GM23248 (cell line): ENCODE results near the gene QSOX2.

Experiments
- EZH2 ChIP-seq: fragments of 200-600 bp; sonication (generic); IDR thresholded peaks from 2 replicates; pipeline ENCODE4 v1.6.1; 2018; ENCODE audit warnings: antibody characterized with exemption, mild to moderate bottlenecking; ENCODE audit not compliant: insufficient read depth, poor library complexity, severe bottlenecking
- EZH2phosphoT487 ChIP-seq: fragments of 200-600 bp; sonication (generic); IDR thresholded peaks from 2 replicates; pipeline ENCODE4 v1.6.1; 2018; ENCODE audit warnings: antibody characterized with exemption, moderate library complexity, mild to moderate bottlenecking, low read depth; ENCODE audit not compliant: insufficient read depth

- TF ChIP-seq EZH2phosphoT487 (no peak), EZH2 (no peak)
Observed at GRCh38 chr9:136203408-136204144, 42.0 kb downstream of the QSOX2 start.
